Muscle layer of duodenum (tissue), 2 donors: Measurements from ENCODE around the gene SFN.
A peak's percentile ranks its signal among the peaks of the same experiment; 100 is the strongest.

ENCODE experiments used
- H3K27ac ChIP-seq: one replicate; pipeline ENCODE4 v1.7.0; 2013; ENCODE audit warnings: mild to moderate bottlenecking, low read length
- H3K27me3 ChIP-seq: one replicate; pipeline ENCODE4 v1.7.0; 2013; ENCODE audit warnings: low read depth, mild to moderate bottlenecking, control low read depth, low read length
- H3K36me3 ChIP-seq, 2 donors: one replicate each; pipeline ENCODE4 v1.7.0; 2013; ENCODE audit warnings: low read length in 2 of 2, control low read depth in 1 of 2, mild to moderate bottlenecking in 1 of 2; ENCODE audit not compliant: insufficient read depth in 2 of 2, control insufficient read depth in 1 of 2
- H3K4me1 ChIP-seq, 2 donors: one replicate each; pipeline ENCODE4 v1.7.0; 2013; ENCODE audit warnings: low read length in 2 of 2, mild to moderate bottlenecking in 2 of 2, control low read depth in 1 of 2, moderate library complexity in 1 of 2; ENCODE audit not compliant: insufficient read depth in 2 of 2, control insufficient read depth in 1 of 2
- H3K4me3 ChIP-seq, 2 donors: one replicate each; pipeline ENCODE4 v1.7.0; 2013; ENCODE audit warnings: low read length in 2 of 2, low read depth in 1 of 2, mild to moderate bottlenecking in 1 of 2
- H3K9me3 ChIP-seq, 2 donors: one replicate each; pipeline ENCODE4 v1.7.0; 2013; ENCODE audit warnings: low read length in 2 of 2, control low read depth in 1 of 2, mild to moderate bottlenecking in 1 of 2; ENCODE audit not compliant: control insufficient read depth in 1 of 2
- donor health status: healthy.

SFN gene

DNA sequence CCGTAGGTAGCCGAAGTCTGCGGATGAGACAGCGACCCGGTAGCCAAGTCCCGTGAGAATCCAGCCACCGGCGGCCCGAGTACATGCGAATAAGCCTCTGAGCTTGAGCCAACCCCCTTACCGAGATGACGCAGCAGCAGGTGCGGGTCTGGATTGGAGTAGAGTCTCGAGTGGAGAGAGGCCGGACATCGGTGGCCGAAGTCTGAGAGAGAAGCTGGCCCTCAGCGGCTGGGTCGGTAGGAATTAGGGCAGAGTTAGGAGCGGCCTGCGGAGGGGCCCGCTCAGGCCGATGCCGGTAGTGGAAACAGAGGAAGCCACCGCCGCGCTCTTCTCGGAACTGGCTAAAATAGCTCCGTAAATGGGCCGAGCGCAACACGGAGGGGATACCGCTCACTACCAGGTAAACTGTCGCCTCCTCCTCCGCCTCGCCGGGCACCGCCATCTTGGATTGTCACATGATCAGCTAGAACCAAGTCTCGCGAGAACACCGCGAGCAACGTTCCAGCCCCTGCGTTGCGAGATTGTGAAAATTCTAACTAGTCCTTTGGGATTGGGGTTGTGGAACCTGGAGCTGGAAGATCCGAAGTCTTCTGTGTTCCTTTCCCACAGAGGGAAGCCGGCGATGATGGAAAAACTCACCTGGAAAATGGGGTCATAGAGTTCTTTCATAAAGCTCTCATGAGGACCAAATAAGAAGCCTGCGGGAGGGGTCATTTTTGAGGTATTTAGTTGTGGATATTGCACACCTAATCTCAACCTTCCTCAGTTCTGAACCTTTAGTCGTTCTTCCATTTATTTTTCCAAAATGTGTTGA, 37.3 kb downstream of the SFN start, which contains the start of gene GPATCH3:
GPATCH3 (minus strand) TSS at position 467 of the 814 bp plus-strand sequence; CDS start at position 442, 25 bp downstream.
- Histone ChIP-seq H3K9me3 (no peaks in the 10 kb centered on the region), H3K36me3 (peaks cover 14 to 27% of the 10 kb centered on the region in 2 donors), H3K4me3 (peak within 1 kb of the TSS; percentile 88 to 100), H3K27ac (peak within 1 kb of the TSS; percentile 93), H3K27me3 (no peaks in the 10 kb centered on the region), H3K4me1 (peaks cover 8 to 20% of the 10 kb centered on the region in 2 donors)

DNA sequence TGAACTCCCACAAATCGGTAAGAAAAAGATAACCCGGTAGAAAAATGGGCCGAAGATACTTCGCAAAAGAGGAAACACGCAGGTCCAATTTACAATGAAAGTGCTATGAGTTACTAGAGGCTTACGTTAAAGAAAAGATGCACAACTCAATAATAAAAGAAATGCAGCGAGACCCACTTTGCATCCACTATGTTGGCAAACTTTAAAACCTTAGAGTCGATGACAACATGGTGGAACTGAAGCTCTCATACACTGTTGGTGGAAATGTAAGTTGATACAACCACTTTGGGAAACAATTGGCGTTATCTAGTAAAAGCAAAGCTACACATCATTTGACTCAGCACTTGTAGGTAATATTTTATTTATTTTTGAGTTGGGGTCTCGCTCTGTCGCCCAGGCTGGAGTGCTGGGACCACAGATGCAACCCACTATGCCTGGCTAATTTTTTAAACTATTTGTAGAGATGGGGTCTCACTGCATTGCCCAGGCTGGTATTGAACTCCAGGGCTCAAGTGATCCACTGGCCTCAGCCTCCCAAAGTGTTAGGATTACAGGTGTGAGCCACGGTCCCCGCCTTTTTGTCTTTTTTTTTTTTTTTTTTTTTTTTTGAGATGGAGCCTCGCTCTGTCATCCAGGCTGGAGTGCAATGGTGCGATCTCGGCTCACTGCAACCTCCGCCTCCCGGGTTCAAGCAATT, 38.0 kb downstream of the SFN start:
- Histone ChIP-seq H3K36me3 (peaks cover 11 to 20% of the 10 kb centered on the region in 2 donors), H3K27me3 (no peaks in the 10 kb centered on the region), H3K4me1 (peaks cover 8 to 20% of the 10 kb centered on the region in 2 donors), H3K27ac (peak overlapping the region; percentile 93), H3K4me3 (peak overlapping the region; percentile 88 to 100), H3K9me3 (no peaks in the 10 kb centered on the region)

DNA sequence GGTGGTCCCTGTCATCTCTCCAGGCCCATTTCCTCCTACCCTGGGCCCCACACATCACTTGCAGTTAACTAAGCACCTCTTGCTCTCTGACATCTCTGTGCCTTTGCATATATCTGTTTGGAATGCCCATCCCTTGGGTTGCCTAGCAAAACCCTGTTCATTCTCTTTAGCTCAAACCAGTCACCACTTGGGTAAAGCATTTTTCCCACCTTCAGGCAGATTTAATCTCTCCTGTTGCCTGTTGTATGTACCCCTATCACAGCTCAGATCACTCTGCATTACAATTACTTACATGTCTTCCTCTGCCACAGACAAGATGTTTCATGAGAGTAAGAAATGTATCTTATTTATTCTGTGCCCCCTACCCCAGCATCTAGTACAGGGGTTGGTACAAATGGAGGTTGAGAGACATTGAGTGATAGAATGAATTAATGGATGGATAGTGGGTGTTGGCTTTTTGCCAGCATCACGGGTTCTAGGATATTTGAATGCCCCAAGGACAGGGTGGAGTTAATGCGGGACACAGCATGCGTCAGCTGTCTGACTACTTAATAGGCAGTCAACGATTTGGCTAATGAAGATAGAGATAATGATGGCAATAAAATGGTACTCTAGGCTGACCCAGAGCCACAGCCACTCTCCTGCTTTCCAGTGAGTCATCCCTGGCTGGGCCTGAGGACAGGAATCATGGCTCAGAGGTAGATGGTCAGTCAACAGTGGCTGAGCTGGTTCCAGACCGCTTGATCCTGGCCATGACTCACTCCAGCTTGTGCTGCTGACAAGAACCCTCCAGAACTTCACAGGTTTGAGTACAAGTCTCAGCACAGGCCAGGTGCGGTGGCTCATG, 44.3 kb downstream of the SFN start:
- Histone ChIP-seq H3K36me3 (no peaks in the 10 kb centered on the region), H3K27ac (no peak overlapping the region), H3K9me3 (no peaks in the 10 kb centered on the region), H3K27me3 (no peaks in the 10 kb centered on the region), H3K4me3 (no peak overlapping the region), H3K4me1 (no peaks in the 10 kb centered on the region)

- H3K4me1 ChIP-seq = no peaks in the 10 kb centered on the region
- H3K36me3 ChIP-seq = no peaks in the 10 kb centered on the region
- H3K27ac ChIP-seq = no peak overlapping the region
- no peaks in the 10 kb centered on the region for H3K9me3 ChIP-seq
- H3K4me3 ChIP-seq = no peak overlapping the region
- H3K27me3 ChIP-seq = no peaks in the 10 kb centered on the region
These were observed 47.0 kb downstream of the SFN start for GRCh38 chr1:26909951-26910342.

DNA sequence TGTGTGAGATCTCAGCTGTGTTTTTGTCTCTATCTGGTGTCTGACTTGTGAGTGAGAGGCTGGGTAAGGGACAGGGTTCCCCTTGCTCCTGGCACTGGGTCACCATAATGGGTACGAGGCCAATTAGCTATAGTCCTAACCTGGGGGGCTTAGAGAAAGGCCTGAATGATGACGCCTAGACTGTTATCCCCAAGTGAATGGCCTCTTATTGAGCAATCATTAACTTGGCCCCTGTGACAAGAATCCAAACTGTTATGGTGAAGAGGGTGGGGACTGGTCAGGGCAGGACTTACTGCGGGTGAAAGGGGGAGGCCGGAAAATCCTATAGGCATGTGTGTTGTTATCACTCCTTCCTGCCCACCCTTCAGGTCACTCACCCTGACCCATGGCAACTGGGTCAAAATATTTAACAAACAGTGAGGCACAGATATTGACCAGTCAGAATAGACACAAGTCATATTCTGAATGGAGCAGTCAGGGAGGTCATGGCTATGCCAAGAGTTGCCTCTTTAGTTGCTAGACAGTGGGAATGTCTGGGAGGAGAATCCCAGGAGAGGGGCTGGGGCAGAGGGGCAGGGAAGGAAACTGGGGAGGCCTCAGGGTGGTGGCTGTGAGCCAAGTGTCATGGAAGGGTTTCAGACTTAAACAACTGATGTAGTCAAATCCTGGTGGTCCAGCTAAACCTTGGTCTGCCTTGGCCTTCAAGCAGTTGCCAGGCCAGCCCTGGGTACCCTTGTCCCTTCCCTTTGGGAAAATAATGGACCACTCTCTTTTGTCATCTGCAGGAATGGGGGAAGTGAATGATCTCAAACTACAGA, 47.6 kb downstream of the SFN start:
- Histone ChIP-seq H3K4me1 (no peaks in the 10 kb centered on the region), H3K4me3 (no peak overlapping the region), H3K27ac (no peak overlapping the region)

DNA sequence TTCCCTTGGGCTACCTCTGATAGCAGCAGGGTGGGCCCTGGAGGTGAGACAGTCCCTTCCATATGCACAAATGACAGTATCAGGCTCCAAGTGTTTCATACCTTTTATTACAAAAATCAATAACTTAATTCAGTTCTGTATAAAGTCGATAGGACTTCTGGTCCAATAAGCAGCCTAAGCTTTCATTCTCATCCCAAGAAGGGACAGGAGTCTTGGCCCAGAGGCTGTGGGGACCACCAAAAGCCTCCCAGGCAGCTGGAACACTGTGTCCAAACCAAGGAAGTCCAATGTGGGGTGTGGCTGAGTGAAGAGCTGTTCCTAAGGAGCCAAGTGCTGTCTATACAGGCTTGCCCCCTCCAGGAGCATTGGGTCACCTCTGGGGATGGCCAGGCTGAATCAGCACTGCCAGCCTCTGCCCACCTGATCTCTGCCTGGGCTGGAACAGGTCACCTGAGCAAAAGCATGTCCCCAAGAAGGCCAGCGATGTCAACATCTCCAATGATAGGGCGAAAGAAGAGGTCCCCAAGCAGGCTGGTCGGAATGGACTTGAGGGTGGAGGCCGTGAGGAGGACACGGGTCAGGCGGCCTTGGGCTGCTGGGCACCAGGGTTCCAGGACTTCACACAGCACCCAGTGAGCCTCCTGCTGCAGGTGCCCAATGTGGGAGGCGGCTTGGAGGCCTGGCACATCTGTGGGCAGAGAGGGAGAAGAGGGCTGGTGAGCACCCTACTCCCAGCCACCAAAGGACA, 48.6 kb downstream of the SFN start:
- Histone ChIP-seq H3K27me3 (no peaks in the 10 kb centered on the region), H3K4me3 (peak overlapping the region in 1 of 2 donors; percentile 66), H3K9me3 (no peaks in the 10 kb centered on the region), H3K27ac (no peak overlapping the region), H3K36me3 (no peaks in the 10 kb centered on the region), H3K4me1 (no peaks in the 10 kb centered on the region)

More for the DNA sequence above, 47.6 kb downstream of the SFN start:
- no peaks in the 10 kb centered on the region for H3K36me3 ChIP-seq
- no peaks in the 10 kb centered on the region for H3K9me3 ChIP-seq
- H3K27me3 ChIP-seq = no peaks in the 10 kb centered on the region

DNA sequence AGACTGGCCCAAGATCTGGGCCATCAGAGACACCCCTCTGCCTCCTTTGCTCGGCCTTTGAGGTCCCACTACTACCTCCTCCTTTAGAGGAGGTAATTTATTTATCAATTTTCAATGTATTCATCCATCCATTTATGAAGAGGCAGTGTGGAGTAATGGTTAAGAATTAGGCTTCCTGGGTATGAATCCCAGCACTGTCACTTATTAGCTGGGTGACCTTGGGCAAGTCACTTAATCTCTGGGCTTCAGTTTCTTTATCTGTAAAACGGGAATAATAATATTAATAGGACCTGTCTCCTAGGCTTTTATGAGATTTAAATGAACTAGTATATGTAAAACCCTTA, 49.2 kb downstream of the SFN start:
- Histone ChIP-seq H3K36me3 (no peaks in the 10 kb centered on the region), H3K9me3 (no peaks in the 10 kb centered on the region), H3K4me1 (no peaks in the 10 kb centered on the region), H3K4me3 (peak overlapping the region in 1 of 2 donors; percentile 66), H3K27ac (peak overlapping the region; percentile 65), H3K27me3 (no peaks in the 10 kb centered on the region)

- Histone ChIP-seq H3K4me3 (peak overlapping the region in 1 of 2 donors; percentile 66), H3K27ac (peak overlapping the region; percentile 65), H3K36me3 (no peaks in the 10 kb centered on the region), H3K9me3 (no peaks in the 10 kb centered on the region), H3K4me1 (no peaks in the 10 kb centered on the region), H3K27me3 (no peaks in the 10 kb centered on the region)
These were observed 50.4 kb downstream of the SFN start for GRCh38 chr1:26913389-26913753.
